Measurements from ENCODE around the gene MYBBP1A. TPM values are rescaled to one million over a fixed set of nuclear protein-coding genes. Genes with fewer than 3 reads are reported as not detected.

The MYBBP1A gene
- polyA plus RNA-seq, 3 donors = 4.2 to 22.3 (median 5.3) TPM

GRCh38 chr17:4527134-4527533 is 28.1 kb downstream of the MYBBP1A start:
- H3K4me3 Mint-ChIP-seq = no peak overlapping the region

GRCh38 chr17:4525691-4526397 is 29.3 kb downstream of the MYBBP1A start:
- Mint-ChIP-seq H3K4me1 (no peaks in the 10 kb centered on the region), H3K27me3 (ENCODE audit: low read depth in 3 of 3) (peaks cover 0 to 6% (median 2%) of the 10 kb centered on the region in 3 donors), H3K36me3 (no peaks in the 10 kb centered on the region), H3K4me3 (no peak overlapping the region), H3K9me3 (no peaks in the 10 kb centered on the region), H3K27ac (peak overlapping the region in 3 of 7 donors; percentile 1 to 72 (median 16))
- Histone ChIP-seq H3K27me3 (ENCODE audit: control insufficient read depth in 2 of 2, insufficient read depth in 2 of 2, low read length in 2 of 2) (no peaks in the 10 kb centered on the region), H3K4me2 (replicated peaks; ENCODE audit: extremely low read depth, low read length, poor library complexity, severe bottlenecking) (no peak overlapping the region), H4K20me1 (ENCODE audit: insufficient read depth, low read length) (no peaks in the 10 kb centered on the region), H3K4me3 (replicated peaks in 1 of 3; ENCODE audit: low read depth in 2 of 3, low read length in 3 of 3) (no peak overlapping the region), H3K36me3 (replicated peaks in 1 of 2; ENCODE audit: control insufficient read depth in 1 of 2, insufficient read depth in 2 of 2, low read length in 2 of 2) (no peaks in the 10 kb centered on the region), H3K4me1 (ENCODE audit: control insufficient read depth in 1 of 2, insufficient read depth in 2 of 2, low read length in 2 of 2) (no peaks in the 10 kb centered on the region), H3K79me2 (ENCODE audit: insufficient read depth, low read length) (no peaks in the 10 kb centered on the region), H3K9ac (ENCODE audit: insufficient read depth, low read length, poor library complexity, severe bottlenecking) (no peak overlapping the region), H3K9me3 (replicated peaks in 1 of 2; ENCODE audit: control insufficient read depth in 1 of 2, insufficient read depth in 1 of 2, low read length in 2 of 2) (no peaks in the 10 kb centered on the region), H2AFZ (ENCODE audit: insufficient read depth, low read depth, low read length, poor library complexity, severe bottlenecking) (no peak overlapping the region), H3K27ac (ENCODE audit: low read depth in 1 of 2, low read length in 2 of 2) (no peak overlapping the region)
- TF ChIP-seq, protein P1, sequence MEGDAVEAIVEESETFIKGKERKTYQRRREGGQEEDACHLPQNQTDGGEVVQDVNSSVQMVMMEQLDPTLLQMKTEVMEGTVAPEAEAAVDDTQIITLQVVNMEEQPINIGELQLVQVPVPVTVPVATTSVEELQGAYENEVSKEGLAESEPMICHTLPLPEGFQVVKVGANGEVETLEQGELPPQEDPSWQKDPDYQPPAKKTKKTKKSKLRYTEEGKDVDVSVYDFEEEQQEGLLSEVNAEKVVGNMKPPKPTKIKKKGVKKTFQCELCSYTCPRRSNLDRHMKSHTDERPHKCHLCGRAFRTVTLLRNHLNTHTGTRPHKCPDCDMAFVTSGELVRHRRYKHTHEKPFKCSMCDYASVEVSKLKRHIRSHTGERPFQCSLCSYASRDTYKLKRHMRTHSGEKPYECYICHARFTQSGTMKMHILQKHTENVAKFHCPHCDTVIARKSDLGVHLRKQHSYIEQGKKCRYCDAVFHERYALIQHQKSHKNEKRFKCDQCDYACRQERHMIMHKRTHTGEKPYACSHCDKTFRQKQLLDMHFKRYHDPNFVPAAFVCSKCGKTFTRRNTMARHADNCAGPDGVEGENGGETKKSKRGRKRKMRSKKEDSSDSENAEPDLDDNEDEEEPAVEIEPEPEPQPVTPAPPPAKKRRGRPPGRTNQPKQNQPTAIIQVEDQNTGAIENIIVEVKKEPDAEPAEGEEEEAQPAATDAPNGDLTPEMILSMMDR (IDR thresholded peaks at IDR 0.05) = no peak
- DNase-seq = no peak
- intact Hi-C loops (cut with micrococcal nuclease) = no loop called here
- 82% methylated on average over 5 of the region's 11 CpGs for WGBS (ENCODE audit: insufficient coverage)

More at GRCh38 chr17:4527134-4527533, 28.1 kb downstream of the MYBBP1A start:
- Histone ChIP-seq H3K27ac (ENCODE audit: low read depth in 1 of 2, low read length in 2 of 2) (no peak overlapping the region), H3K79me2 (ENCODE audit: insufficient read depth, low read length) (no peaks in the 10 kb centered on the region), H2AFZ (ENCODE audit: insufficient read depth, low read depth, low read length, poor library complexity, severe bottlenecking) (no peak overlapping the region), H3K4me3 (replicated peaks in 1 of 3; ENCODE audit: low read depth in 2 of 3, low read length in 3 of 3) (no peak overlapping the region), H3K9ac (ENCODE audit: insufficient read depth, low read length, poor library complexity, severe bottlenecking) (no peak overlapping the region), H3K4me2 (replicated peaks; ENCODE audit: extremely low read depth, low read length, poor library complexity, severe bottlenecking) (no peak overlapping the region), H4K20me1 (ENCODE audit: insufficient read depth, low read length) (no peaks in the 10 kb centered on the region), H3K27me3 (ENCODE audit: control insufficient read depth in 2 of 2, insufficient read depth in 2 of 2, low read length in 2 of 2) (no peaks in the 10 kb centered on the region), H3K4me1 (ENCODE audit: control insufficient read depth in 1 of 2, insufficient read depth in 2 of 2, low read length in 2 of 2) (peaks cover 7 to 9% of the 10 kb centered on the region in 2 donors), H3K36me3 (replicated peaks in 1 of 2; ENCODE audit: control insufficient read depth in 1 of 2, insufficient read depth in 2 of 2, low read length in 2 of 2) (no peaks in the 10 kb centered on the region), H3K9me3 (replicated peaks in 1 of 2; ENCODE audit: control insufficient read depth in 1 of 2, insufficient read depth in 1 of 2, low read length in 2 of 2) (no peaks in the 10 kb centered on the region)
- Mint-ChIP-seq H3K36me3 (no peaks in the 10 kb centered on the region), H3K27ac (no peak overlapping the region), H3K9me3 (no peaks in the 10 kb centered on the region), H3K4me1 (peaks cover 11% of the 10 kb centered on the region), H3K27me3 (ENCODE audit: low read depth in 3 of 3) (peaks cover 2 to 12% (median 8%) of the 10 kb centered on the region in 3 donors)
- TF ChIP-seq, protein P1 (IDR thresholded peaks at IDR 0.05) = no peak
- no CpG with 5 or more reads among the region's 1 CpG for WGBS (ENCODE audit: insufficient coverage)
- DNase-seq = no peak
- intact Hi-C loops (cut with micrococcal nuclease) = no loop called here
